Measurements from ENCODE around the gene ARHGAP45.
"Not testable (repeated sequence)": the region's sequence is repeated elsewhere in the genome, so short reads cannot be mapped to it uniquely, and the experiment has no call there.

Gene ARHGAP45

GRCh38 chr19:1105008-1105872 lies 38.3 kb downstream of the ARHGAP45 start:
- DNase-seq, result no peak

- no peak for DNase-seq
Measured at GRCh38 chr19:1105873-1106840, 39.2 kb downstream of the ARHGAP45 start.

GRCh38 chr19:1106841-1107660 lies 40.1 kb downstream of the ARHGAP45 start:
- DNase-seq, result no peak

- DNase-seq, result no peak
Measured at GRCh38 chr19:1107661-1108261, 40.8 kb downstream of the ARHGAP45 start.

- no peak for DNase-seq
Measured at GRCh38 chr19:1108291-1109031, 41.5 kb downstream of the ARHGAP45 start.

GRCh38 chr19:1109032-1109551 lies 42.1 kb downstream of the ARHGAP45 start:
- DNase-seq, result no peak

- DNase-seq, result no peak
Measured at GRCh38 chr19:1109697-1110671, 43.0 kb downstream of the ARHGAP45 start.

- DNase-seq, result no peak
Measured at GRCh38 chr19:1110809-1111640, 44.1 kb downstream of the ARHGAP45 start.

GRCh38 chr19:1111641-1112267 lies 44.8 kb downstream of the ARHGAP45 start:
- DNase-seq, result no peak

GRCh38 chr19:1112268-1113029 lies 45.5 kb downstream of the ARHGAP45 start:
- DNase-seq, result no peak

- DNase-seq, result peak; percentile 67
Measured at GRCh38 chr19:1113030-1113985, 46.3 kb downstream of the ARHGAP45 start.

GRCh38 chr19:1113986-1114483 lies 47.1 kb downstream of the ARHGAP45 start:
- no peak for DNase-seq

GRCh38 chr19:1114728-1115127 lies 47.8 kb downstream of the ARHGAP45 start:
- not testable (repeated sequence) for DNase-seq

GRCh38 chr19:1115646-1116420 lies 48.9 kb downstream of the ARHGAP45 start:
- DNase-seq, result no peak

Data from NCI-H2171 (cell line).